ENCODE data around the gene MAML2.

- TF ChIP-seq ELF1 (IDR thresholded peaks at IDR 0.05) (no peak), REST (IDR thresholded peaks at IDR 0.05; ENCODE audit: low read depth, low read length) (no peak), JUND (IDR thresholded peaks at IDR 0.05) (0 out of 2 replicates have a peak, but pooled peaks have one; percentile 38), CTCF (IDR thresholded peaks at IDR 0.05) (no peak), EP300 (IDR thresholded peaks at IDR 0.05; ENCODE audit: borderline replicate concordance in 1 of 2, low read depth in 1 of 2, low read length in 1 of 2) (peak in 1 of 2 experiments; percentile 39; a peak in 1 of 4 replicates), YY1 (IDR thresholded peaks at IDR 0.05; ENCODE audit: low read depth) (no peak), SIN3A (IDR thresholded peaks at IDR 0.05; ENCODE audit: borderline replicate concordance, low read depth, low read length) (no peak), SMC3 (IDR thresholded peaks at IDR 0.05; ENCODE audit: low read depth, low read length) (no peak), USF2 (IDR thresholded peaks at IDR 0.05; ENCODE audit: borderline replicate concordance, low read depth, low read length) (no peak)
Measured at GRCh38 chr11:96189351-96189750, 153.6 kb downstream of the MAML2 start.

All from SK-N-SH (cell line).